HepG2 (cell line): ENCODE data around the gene GTF2F1.

ENCODE experiments used
- KDM1A ChIP-seq: IDR thresholded peaks from 2 replicates; pipeline ENCODE4 v1.6.1; 2016; ENCODE audit warnings: missing compliant biosample characterization
- RAD21 ChIP-seq: fragments of 450-650 bp; formaldehyde crosslinking; IDR thresholded peaks from 2 replicates; pipeline ENCODE4 v1.5.0; 2020; ENCODE audit warnings: mild to moderate bottlenecking
- SKIL ChIP-seq: sonication (generic); formaldehyde crosslinking; IDR thresholded peaks from 2 replicates; pipeline ENCODE4 v1.8.0; 2022; ENCODE audit warnings: missing genetic modification reagents, mild to moderate bottlenecking, moderate library complexity, borderline replicate concordance
- ZNF512 ChIP-seq: sonication (generic); formaldehyde crosslinking; IDR thresholded peaks from 2 replicates; pipeline ENCODE4 v1.4.0; 2020; ENCODE audit warnings: mild to moderate bottlenecking, missing genetic modification reagents
- ZNF546 ChIP-seq: sonication (generic); formaldehyde crosslinking; conservative IDR thresholded peaks from 2 replicates; pipeline ENCODE4 v1.8.1; 2023; ENCODE audit warnings: mild to moderate bottlenecking, missing genetic modification reagents

GRCh38 chr19:6424195-6424938, 31.4 kb upstream of the GTF2F1 start, which contains the start of gene KHSRP:
- TF ChIP-seq ZNF546 (CRISPR knock-in tag) = no peak
- TF ChIP-seq RAD21 = peak; percentile 13; the same call in 1 of the 2 replicates
- no peak for TF ChIP-seq ZNF512 (CRISPR knock-in tag)
- TF ChIP-seq KDM1A (CRISPR knock-in tag) = no peak
- TF ChIP-seq SKIL (CRISPR knock-in tag) = no peak
